GM10847 (cell line): Measurements from ENCODE around the gene KCNK10.

Source experiments
- POLR2A ChIP-seq: IDR thresholded peaks from 2 replicates; pipeline ENCODE4 v1.6.1; 2011; ENCODE audit not compliant: insufficient read length; ENCODE audit errors: extremely low read depth

The KCNK10 gene

DNA sequence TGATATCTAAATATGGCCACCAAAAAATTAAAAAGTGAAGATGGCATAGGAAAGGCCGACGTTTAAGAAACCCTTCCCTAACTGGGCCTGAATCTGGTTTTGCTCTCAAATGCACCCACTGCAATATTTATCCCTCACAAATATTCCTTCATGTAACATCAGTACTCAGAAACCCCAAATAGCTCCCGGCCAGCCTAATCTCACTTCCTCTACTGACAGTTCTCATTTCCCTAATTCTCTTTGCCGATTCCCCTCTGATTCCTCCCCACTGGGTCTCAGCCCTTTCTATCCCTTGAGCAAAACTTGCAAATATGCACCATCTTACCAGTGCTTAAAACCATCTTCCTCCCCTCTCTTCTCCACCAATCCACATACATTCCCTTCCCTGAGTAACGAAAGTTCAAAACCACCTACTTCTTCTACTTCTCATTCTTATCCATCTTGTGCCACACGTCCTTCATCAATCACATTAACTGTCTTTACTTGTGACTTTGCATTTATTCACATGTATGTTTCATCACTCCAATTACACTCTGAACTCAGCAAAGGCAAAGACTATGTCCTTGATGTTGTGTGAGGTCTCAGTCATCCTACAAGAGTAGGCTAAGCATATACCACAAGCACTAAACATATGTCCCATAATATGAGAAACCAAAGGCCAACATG, 23.1 kb downstream of the KCNK10 start:
- no peak for TF ChIP-seq POLR2A

DNA sequence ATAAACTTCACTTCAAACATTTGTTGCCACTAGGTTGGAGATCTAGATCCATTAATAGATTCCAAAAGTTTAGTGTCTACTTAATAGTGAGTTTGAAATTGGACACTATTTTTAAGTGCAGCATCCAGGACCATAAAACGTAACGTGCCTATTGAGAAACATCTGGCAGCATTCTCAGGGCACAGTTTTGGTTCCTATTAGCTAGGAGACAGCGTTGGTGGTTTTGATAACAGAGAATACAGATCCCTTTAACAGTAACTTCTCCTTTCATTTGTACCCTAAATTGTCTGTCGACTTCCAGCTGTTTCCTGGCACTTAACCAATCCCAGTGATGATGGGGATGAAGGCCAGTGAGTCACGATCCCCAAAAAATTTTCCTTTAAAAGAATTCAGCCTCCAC, 25.8 kb downstream of the KCNK10 start:
- TF ChIP-seq POLR2A, result no peak

DNA sequence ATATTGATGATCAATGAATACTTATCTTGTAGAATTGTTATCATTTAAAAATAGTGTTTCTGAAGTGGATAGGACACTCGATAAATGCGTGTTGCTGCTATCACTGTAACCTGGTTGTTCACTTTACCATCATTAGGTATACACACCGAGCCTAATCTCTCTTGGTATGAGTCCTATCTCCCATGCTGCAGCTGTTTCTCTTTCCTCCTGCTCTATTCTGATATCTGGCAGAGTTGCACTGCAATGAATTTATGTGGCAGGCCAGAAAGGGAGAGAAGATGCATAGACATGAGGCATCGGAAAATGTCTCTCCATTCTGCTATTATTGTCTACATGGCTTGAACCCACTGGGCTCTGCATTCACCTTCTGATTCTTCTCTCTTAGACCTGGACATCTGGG, 26.7 kb downstream of the KCNK10 start:
- TF ChIP-seq POLR2A, result no peak

DNA sequence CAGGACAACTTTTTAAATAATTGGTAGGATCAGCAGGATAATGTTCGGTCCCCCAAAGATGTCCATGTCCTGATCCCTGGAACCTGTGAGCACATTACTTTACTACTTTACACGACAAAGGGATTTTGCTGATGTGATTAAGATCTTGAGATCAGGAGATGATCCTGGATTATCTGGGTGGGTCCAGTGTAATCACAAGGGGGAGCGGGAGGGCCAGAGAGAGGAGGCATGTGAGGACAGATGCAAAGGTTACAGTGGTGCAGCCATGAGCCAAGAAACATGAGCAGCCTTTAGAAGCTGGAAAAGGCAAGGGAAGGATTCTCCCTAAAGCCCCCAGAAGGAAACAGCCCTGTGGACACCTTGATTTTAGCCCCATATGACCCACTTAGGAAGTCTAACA, 33.1 kb downstream of the KCNK10 start:
- no peak for TF ChIP-seq POLR2A

DNA sequence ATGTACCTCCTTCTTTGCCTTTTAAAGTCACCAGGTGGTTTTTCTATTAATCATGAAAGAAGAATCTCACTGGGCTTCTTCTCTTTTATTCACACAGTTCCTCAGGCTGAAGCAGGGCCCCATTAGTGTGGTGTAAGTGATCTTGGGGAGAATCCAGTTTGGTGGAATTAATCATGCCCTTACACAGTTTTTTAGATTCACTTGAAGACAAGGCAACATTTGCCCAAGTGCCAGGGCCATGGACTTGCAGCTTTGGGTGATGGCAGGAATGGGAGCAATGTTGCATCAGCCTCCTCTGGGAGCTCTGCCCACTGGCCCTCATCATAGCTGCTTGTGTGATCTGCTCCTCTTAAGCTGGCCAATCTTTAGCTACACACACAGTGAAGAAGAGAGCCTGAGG, 33.8 kb downstream of the KCNK10 start:
- no peak for TF ChIP-seq POLR2A

DNA sequence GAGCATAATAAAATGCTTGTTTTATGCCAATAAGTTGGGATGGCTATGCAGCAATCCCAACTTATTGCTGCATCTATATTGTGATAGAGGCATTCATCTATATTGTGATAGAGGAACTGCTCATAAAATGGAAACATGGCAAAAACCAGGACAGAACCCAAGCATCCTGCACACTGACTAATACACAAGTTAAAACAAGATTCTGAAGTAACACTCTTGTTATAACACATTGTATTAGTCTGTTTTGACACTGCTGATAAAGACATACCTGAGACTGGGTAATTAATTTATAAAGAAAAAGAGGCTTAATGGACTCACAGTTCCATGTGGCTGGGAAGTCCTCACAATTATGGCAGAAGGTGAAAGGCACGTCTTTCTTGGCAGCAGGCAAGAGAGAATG, 36.8 kb downstream of the KCNK10 start:
- no peak for TF ChIP-seq POLR2A

DNA sequence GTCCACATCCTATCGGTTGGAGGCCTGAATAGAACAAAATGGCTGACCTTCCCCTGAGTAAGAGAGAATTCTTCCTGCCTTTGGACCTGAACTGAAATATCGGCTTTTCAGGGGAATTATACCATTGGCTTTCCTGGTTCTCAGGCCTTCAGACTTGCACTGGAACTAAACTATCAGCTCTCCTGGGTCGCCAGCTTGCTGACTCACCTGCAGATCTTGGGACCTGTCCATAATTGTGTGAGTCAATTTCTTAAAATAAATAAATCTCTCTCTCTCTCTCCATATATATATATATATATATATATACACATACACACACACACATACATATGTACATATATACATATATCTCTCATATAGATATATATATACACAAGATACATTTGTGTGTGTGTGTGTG, 41.6 kb downstream of the KCNK10 start:
- no peak for TF ChIP-seq POLR2A

DNA sequence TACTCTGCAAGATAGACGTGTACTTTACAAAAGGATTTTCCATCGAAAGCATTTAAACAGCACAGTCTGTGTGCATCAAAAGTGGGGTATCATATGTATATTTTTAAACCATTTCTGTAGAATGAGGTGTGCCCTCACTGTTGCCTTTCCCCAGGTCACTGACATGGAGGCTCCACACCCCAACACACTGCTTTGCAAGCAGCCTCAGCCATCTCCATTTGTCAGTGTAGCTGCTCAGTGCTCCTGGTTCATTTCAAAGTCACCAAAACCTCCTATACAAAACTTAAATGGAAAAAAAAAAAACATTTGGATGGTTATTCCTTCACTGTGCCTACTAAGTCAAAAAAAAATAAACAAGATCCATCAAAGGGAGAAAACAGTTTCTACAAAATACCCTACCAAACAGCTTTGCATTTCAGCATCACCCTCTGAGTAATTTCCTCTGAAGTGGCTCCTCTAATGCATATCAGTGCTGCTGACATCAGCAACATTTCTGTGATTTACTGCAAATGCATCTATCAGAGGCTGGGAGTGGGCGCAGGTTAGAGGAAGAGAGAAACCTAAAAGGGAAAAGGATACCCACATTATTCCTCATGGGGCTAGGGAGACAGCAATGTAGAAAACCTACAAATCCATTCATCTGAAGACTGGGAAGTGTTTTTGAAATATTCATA, 46.0 kb downstream of the KCNK10 start:
- TF ChIP-seq POLR2A, result no peak

DNA sequence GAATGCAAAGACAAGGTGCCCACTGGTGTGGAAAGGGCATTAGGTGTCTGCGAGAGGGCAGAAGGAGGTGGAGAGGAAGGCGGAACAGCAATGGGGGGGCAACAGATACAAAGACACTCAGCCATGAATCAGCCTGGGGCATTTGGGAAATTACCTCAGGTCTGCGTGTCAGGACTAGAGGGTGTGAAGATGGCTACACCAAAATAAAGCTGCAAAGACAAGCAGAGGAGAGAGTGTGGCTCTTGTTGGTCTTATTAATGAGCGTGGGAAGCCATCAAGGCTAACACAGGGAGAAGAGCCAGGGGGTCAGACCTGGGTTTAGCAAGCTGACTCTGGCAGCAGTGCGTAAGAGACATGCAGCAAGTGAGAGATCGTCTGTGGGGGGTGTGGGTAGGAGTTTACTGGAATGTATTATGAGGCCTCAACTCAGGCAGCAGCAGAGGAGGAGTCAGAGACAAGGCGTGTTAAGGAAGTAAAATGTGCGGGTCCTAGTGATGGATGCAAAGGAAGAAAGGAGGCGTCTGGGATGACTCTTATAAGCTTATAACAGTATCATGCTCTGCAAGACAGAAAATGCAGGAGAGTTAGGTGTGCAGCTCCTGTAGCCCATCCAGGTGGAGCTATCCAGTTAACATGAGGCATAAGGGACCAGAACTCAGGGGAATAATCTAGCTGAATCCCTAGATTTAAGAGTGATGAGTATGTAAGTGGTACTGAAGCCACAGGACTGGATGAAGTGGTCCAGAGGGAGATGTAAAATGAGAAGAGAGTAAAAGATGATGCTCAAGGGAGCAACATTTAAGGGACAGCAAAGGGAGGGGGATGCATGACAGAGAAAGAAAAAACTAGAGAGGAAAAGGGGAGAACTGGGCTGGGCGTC, 50.4 kb downstream of the KCNK10 start:
- TF ChIP-seq POLR2A, result no peak

DNA sequence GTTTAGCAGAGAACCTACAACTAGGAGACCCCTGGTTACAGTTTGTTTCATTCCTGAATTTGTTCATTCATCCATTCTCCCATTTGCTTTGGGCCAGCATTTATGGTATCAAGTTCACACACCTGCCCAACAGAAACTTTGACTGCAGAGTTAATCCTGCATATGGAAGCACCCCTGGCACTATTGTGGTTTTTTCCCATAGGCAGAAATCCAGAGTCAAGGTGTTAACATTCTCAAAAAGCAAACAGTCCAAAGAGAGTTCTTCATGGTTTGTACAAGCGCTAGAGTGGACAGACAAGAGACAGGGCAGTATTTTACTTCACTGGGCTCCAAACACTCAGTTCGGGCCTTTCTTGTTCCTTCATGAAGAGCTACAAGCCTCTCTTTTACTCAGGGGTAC, 51.9 kb downstream of the KCNK10 start:
- no peak for TF ChIP-seq POLR2A

DNA sequence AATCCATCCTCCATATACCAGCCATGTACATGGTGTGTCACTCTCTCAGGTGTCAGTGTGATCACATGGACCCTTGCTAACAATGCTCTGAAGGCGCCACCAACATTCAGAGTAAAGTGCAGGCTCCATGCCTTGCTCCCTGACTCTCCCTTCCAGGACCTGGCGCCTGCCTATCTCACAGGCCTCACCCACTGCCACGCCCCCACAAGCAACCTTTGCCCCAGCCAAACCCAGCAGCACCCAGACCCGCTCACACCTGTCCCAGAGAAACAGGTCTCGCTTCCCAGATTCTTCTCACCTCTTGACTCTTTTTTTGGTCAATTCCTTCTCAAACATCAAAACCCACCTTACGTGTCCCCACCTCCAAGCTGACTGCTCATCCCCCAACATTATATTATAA, 52.3 kb downstream of the KCNK10 start:
- TF ChIP-seq POLR2A, result no peak

DNA sequence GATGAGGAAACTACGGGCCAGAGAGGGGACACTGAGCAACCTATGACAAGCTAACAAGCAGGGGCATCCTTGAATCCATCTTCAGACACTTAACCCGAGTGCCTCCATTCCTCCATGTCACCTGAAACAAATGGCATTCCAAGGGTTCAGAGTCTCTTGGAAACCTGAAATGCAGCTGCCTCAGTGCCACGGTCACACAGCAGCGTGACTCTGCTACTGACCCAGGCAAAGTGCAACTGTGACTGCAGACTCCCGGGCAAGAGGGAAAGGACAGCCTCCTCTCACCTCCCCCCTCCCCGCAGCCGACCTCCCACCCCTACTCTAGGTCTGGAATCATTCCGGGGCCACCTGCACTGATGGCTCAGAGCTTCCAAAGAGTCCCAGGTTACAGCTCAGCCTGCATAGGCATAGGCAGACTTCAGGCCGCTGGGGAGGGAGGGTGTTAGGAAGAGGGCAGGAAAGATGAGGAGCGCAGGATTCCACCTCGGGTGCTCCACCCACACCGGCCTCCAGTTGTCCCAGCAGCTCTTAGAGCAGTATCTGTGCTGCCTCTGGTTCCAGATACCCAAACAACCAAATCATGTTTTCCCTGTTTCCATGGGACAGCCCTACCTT, 53.2 kb downstream of the KCNK10 start:
- no peak for TF ChIP-seq POLR2A

DNA sequence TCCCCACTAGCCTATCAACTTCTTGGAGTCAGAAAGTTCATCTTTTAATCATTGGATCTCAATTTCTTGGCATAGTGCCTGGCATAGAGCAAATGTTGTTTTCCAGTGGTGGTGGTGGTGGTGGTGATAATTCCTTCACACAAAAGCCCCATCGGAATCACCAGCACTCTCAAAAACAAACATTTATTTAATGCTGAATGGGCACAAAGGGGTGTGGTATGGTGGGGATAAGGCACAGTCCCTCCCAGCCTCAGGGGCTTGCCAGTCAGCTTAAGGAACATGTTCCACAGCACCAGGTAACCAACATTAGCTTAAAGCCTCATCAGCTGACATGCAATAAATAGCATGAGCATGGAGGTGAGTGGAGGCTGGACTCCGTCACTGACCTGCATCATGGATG, 56.6 kb downstream of the KCNK10 start:
- TF ChIP-seq POLR2A, result no peak

DNA sequence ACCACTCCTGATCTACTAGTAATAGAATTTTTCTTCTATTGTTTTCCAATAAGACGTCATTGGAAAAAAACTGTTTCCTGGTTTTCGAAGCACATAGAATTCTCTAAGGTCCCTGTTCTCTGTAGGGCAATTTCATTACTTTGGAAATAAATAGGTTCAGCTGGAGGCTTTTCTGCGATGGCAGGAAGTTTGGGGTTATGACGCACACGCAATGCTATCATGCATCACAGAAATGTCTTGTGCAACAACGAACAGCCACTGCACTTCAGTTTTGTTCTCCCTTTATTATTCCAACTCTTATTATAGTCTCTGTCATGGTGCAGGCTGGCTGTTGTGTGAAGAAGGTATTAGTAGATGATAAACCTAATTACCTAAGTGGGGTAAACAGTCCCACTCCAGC, 59.0 kb downstream of the KCNK10 start:
- TF ChIP-seq POLR2A, result no peak

DNA sequence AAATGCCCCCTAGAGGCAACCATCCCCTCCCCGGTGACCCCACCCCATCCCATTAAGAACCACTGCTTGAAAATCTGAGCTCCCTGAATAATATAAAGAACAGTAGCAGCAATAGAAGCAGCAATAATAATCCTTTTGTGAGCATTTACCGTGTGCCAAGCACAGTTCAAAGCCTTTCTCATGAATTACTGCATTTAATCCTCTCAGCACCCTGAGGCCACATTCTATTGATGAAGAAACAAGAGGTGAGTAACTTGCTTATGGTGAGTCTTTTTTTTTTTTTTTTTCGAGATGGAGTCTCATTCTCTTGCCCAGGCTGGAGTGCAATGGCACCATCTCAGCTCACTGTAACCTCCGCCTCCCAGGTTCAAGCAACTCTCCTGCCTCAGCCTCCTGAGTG, 65.0 kb downstream of the KCNK10 start:
- no peak for TF ChIP-seq POLR2A
